Hepatocyte (in vitro differentiated cells): ENCODE data around the gene CROCC.

Experiments used
- EZH2 ChIP-seq: fragments of 200-600 bp; sonication (generic); IDR thresholded peaks from 2 replicates; pipeline ENCODE4 v1.6.1; 2016; ENCODE audit warnings: antibody characterized with exemption, mild to moderate bottlenecking, borderline replicate concordance
- EZH2phosphoT487 ChIP-seq: fragments of 200-600 bp; sonication (generic); IDR thresholded peaks from one replicate; pipeline ENCODE4 v1.6.1; 2018; ENCODE audit warnings: antibody characterized with exemption, mild to moderate bottlenecking, low read depth, moderate library complexity; ENCODE audit not compliant: unreplicated experiment, severe bottlenecking

DNA sequence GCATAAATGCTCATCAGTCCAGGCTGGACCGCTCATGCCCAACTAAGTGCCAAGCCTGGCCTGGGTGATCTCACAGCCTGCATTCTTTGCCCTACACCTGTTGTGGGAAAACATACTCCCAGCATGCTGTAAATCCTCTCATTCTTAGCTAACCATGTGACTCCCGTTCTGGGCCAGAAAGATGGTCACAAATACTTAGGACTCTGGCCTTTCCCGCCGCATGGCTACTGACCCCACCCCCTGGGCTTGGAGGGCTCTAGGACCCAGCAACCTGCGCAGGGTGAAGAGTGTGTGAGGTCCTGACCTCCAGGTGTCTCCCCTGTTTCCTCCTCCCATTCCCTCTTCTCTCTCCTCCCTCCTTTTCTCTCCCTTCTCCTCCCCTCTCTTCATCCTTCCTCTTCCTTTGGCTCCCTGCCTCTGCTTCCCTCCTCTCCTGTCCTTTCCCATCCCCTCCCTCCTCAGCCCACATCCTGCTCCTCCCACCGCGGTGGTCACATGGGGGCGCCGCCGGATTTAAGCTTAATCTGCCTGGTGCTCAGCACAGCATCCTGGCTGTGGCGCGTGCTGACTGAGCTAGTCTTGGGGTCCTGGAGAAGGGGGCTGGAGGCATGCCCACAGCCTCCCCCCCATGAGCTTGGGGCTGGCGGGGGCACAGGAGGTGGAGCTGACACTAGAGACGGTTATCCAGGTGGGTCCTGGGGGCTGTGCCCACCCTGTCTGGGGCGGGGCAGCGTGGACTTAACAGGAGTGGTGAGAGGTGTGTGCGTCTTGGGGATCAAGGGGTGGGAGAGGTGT lies at the start of gene CROCC:
- TF ChIP-seq EZH2phosphoT487 (no peak), EZH2 (no peak)
